ENCODE data around the gene AJM1.
"Not testable (repeated sequence)": the region's sequence is repeated elsewhere in the genome, so short reads cannot be mapped to it uniquely, and the experiment has no call there.

Gene AJM1

GRCh38 chr9:136856541-136857141, 14.4 kb downstream of the AJM1 start:
- DNase-seq, result no peak

- no peak for DNase-seq
These were observed 14.9 kb downstream of the AJM1 start for GRCh38 chr9:136857166-136857565.

GRCh38 chr9:136857581-136858412, 15.5 kb downstream of the AJM1 start:
- DNase-seq, result no peak

GRCh38 chr9:136858452-136858843, 16.2 kb downstream of the AJM1 start:
- DNase-seq, result no peak

GRCh38 chr9:136858844-136859757, 16.8 kb downstream of the AJM1 start:
- no peak for DNase-seq

GRCh38 chr9:136860529-136860928, 18.3 kb downstream of the AJM1 start:
- DNase-seq, result no peak

GRCh38 chr9:136860933-136861873, 18.9 kb downstream of the AJM1 start:
- no peak for DNase-seq

- no peak for DNase-seq
These were observed 19.7 kb downstream of the AJM1 start for GRCh38 chr9:136861874-136862457.

GRCh38 chr9:136862849-136863622, 20.8 kb downstream of the AJM1 start:
- no peak for DNase-seq

GRCh38 chr9:136863623-136864273, 21.5 kb downstream of the AJM1 start:
- DNase-seq, result no peak

- DNase-seq, result no peak
These were observed 22.9 kb downstream of the AJM1 start for GRCh38 chr9:136865041-136865767.

GRCh38 chr9:136865768-136866103, 23.5 kb downstream of the AJM1 start:
- no peak for DNase-seq

GRCh38 chr9:136866898-136867421, 24.7 kb downstream of the AJM1 start:
- DNase-seq, result not testable (repeated sequence)

- no peak for DNase-seq
These were observed 25.2 kb downstream of the AJM1 start for GRCh38 chr9:136867480-136867879.

- DNase-seq, result no peak
These were observed 25.6 kb downstream of the AJM1 start for GRCh38 chr9:136867917-136868316.

GRCh38 chr9:136868644-136869043, 26.4 kb downstream of the AJM1 start:
- DNase-seq, result no peak

- not testable (repeated sequence) for DNase-seq
These were observed 27.3 kb downstream of the AJM1 start for GRCh38 chr9:136869611-136870010.

- no peak for DNase-seq
These were observed 32.9 kb downstream of the AJM1 start for GRCh38 chr9:136875155-136875554.

- DNase-seq, result no peak
These were observed 34.2 kb downstream of the AJM1 start for GRCh38 chr9:136876476-136876875.

- DNase-seq, result no peak
These were observed 38.4 kb downstream of the AJM1 start for GRCh38 chr9:136880651-136881050.
